HG03558 (cell line): ENCODE measurements around the gene COL6A1.

Experiments
- ATAC-seq: cut with Tn5 transposase; IDR thresholded peaks from one replicate; pipeline ENCODE4 v1.9.1; 2021; ENCODE audit warnings: moderate number of reproducible peaks; ENCODE audit not compliant: unreplicated experiment; ENCODE audit errors: extremely low read depth

The COL6A1 gene

GRCh38 chr21:45981151-45982091 lies at the start of gene COL6A1:
TSS of gene COL6A1 (plus strand) at chr21:45981770. CDS start at chr21:45981851, 81 bp downstream.
- no peak for ATAC-seq

GRCh38 chr21:45932922-45933502 lies 48.6 kb upstream of the COL6A1 start:
- no peak for ATAC-seq

GRCh38 chr21:45934085-45934484 lies 47.5 kb upstream of the COL6A1 start:
- ATAC-seq = no peak

- ATAC-seq = no peak
Observed at GRCh38 chr21:45934554-45934953, 47.0 kb upstream of the COL6A1 start.

GRCh38 chr21:45935628-45936027 lies 45.9 kb upstream of the COL6A1 start:
- no peak for ATAC-seq

GRCh38 chr21:45937721-45938452 lies 43.7 kb upstream of the COL6A1 start:
- ATAC-seq = no peak

GRCh38 chr21:45938453-45938755 lies 43.2 kb upstream of the COL6A1 start:
- no peak for ATAC-seq

- ATAC-seq = no peak
Observed at GRCh38 chr21:45938811-45939520, 42.6 kb upstream of the COL6A1 start.

- ATAC-seq = no peak
Observed at GRCh38 chr21:45939521-45940045, 42.0 kb upstream of the COL6A1 start.

- no peak for ATAC-seq
Observed at GRCh38 chr21:45940091-45940490, 41.5 kb upstream of the COL6A1 start.

- no peak for ATAC-seq
Observed at GRCh38 chr21:45940621-45941337, 40.8 kb upstream of the COL6A1 start.

- ATAC-seq = no peak
Observed at GRCh38 chr21:45941338-45941710, 40.2 kb upstream of the COL6A1 start.

- ATAC-seq = no peak
Observed at GRCh38 chr21:45941717-45942546, 39.6 kb upstream of the COL6A1 start.

- ATAC-seq = no peak
Observed at GRCh38 chr21:45942755-45943629, 38.6 kb upstream of the COL6A1 start.

GRCh38 chr21:45943630-45944540 lies 37.7 kb upstream of the COL6A1 start:
- ATAC-seq = no peak

- no peak for ATAC-seq
Observed at GRCh38 chr21:45944601-45945000, 37.0 kb upstream of the COL6A1 start.
